ENCODE data around the gene ZMYM4.

Gene ZMYM4

DNA sequence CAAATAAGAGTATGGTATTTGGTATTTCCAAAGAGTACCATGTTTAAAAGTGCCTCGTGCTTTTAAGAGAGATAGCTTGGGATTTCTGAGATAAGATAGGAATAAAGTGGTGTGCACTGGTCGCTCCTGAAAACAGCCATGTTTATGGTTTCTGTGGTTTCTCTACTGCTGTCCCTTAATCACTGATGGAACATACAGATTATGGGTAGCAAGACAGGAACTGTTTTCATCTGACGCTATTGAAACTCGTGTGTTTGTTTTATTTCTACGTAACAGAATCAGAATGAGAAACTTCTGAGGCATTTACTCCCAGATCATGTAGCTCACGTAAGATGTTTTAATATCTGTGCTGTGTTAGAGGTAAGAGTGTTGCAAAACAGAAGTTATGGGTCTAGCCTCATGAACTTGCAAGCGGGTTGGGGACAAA lies 162.7 kb downstream of the ZMYM4 start:
- Histone ChIP-seq H3K9ac (ENCODE audit: low read depth, low read length) (no peak overlapping the region), H3K27me3 (ENCODE audit: control insufficient read depth, insufficient read depth, low read length) (no peaks in the 10 kb centered on the region), H3K9me3 (ENCODE audit: control insufficient read depth, insufficient read depth, low read length) (no peaks in the 10 kb centered on the region), H3K36me3 (ENCODE audit: control insufficient read depth, insufficient read depth, low read length) (peaks cover 17% of the 10 kb centered on the region), H3K4me3 (ENCODE audit: low read depth, low read length) (no peak overlapping the region), H3K4me1 (ENCODE audit: control insufficient read depth, insufficient read depth, low read length) (no peaks in the 10 kb centered on the region)

GRCh38 chr1:35432231-35432630 lies 163.7 kb downstream of the ZMYM4 start:
- no peaks in the 10 kb centered on the region for H3K4me1 ChIP-seq (ENCODE audit: control insufficient read depth, insufficient read depth, low read length)
- H3K4me3 ChIP-seq (ENCODE audit: low read depth, low read length), result no peak overlapping the region
- peaks cover 26% of the 10 kb centered on the region for H3K36me3 ChIP-seq (ENCODE audit: control insufficient read depth, insufficient read depth, low read length)
- H3K9ac ChIP-seq (ENCODE audit: low read depth, low read length), result no peak overlapping the region
- no peaks in the 10 kb centered on the region for H3K27me3 ChIP-seq (ENCODE audit: control insufficient read depth, insufficient read depth, low read length)
- H3K9me3 ChIP-seq (ENCODE audit: control insufficient read depth, insufficient read depth, low read length), result no peaks in the 10 kb centered on the region

GRCh38 chr1:35433714-35434113 lies 165.2 kb downstream of the ZMYM4 start:
- Histone ChIP-seq H3K4me3 (ENCODE audit: low read depth, low read length) (no peak overlapping the region), H3K36me3 (ENCODE audit: control insufficient read depth, insufficient read depth, low read length) (peaks cover 30% of the 10 kb centered on the region), H3K9ac (ENCODE audit: low read depth, low read length) (no peak overlapping the region), H3K27me3 (ENCODE audit: control insufficient read depth, insufficient read depth, low read length) (no peaks in the 10 kb centered on the region), H3K9me3 (ENCODE audit: control insufficient read depth, insufficient read depth, low read length) (no peaks in the 10 kb centered on the region), H3K4me1 (ENCODE audit: control insufficient read depth, insufficient read depth, low read length) (no peaks in the 10 kb centered on the region)

DNA sequence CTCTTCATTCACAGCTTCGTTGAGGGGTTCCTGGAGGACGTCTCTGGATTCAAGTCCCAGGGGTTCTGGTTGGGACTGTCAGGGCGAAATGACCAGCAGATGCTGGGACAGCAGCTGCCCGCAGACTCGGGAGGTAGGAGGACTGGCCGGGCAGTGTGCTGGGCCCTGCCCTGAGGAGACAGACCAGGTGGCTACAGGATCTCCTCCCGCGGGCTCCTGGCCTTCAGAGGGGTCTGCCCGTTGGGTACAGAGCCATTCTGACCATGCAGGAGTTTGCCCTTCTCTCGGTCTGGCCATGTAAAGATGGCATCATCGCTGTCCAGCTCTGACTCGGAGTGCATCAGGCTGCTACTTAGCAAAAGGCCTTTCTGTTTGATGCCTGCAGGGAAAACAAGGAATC lies 166.2 kb downstream of the ZMYM4 start:
- Histone ChIP-seq H3K9ac (ENCODE audit: low read depth, low read length) (no peak overlapping the region), H3K36me3 (ENCODE audit: control insufficient read depth, insufficient read depth, low read length) (peaks cover 30% of the 10 kb centered on the region), H3K4me3 (ENCODE audit: low read depth, low read length) (no peak overlapping the region), H3K9me3 (ENCODE audit: control insufficient read depth, insufficient read depth, low read length) (no peaks in the 10 kb centered on the region), H3K27me3 (ENCODE audit: control insufficient read depth, insufficient read depth, low read length) (no peaks in the 10 kb centered on the region), H3K4me1 (ENCODE audit: control insufficient read depth, insufficient read depth, low read length) (no peaks in the 10 kb centered on the region)

- H3K9ac ChIP-seq (ENCODE audit: low read depth, low read length), result no peak overlapping the region
- no peak overlapping the region for H3K4me3 ChIP-seq (ENCODE audit: low read depth, low read length)
- no peaks in the 10 kb centered on the region for H3K27me3 ChIP-seq (ENCODE audit: control insufficient read depth, insufficient read depth, low read length)
- peaks cover 37% of the 10 kb centered on the region for H3K36me3 ChIP-seq (ENCODE audit: control insufficient read depth, insufficient read depth, low read length)
- no peaks in the 10 kb centered on the region for H3K4me1 ChIP-seq (ENCODE audit: control insufficient read depth, insufficient read depth, low read length)
- H3K9me3 ChIP-seq (ENCODE audit: control insufficient read depth, insufficient read depth, low read length), result no peaks in the 10 kb centered on the region
These were observed 167.6 kb downstream of the ZMYM4 start for GRCh38 chr1:35436078-35436477.

- Histone ChIP-seq H3K27me3 (ENCODE audit: control insufficient read depth, insufficient read depth, low read length) (no peaks in the 10 kb centered on the region), H3K9me3 (ENCODE audit: control insufficient read depth, insufficient read depth, low read length) (no peaks in the 10 kb centered on the region), H3K4me3 (ENCODE audit: low read depth, low read length) (no peak overlapping the region), H3K4me1 (ENCODE audit: control insufficient read depth, insufficient read depth, low read length) (no peaks in the 10 kb centered on the region), H3K36me3 (ENCODE audit: control insufficient read depth, insufficient read depth, low read length) (peaks cover 42% of the 10 kb centered on the region), H3K9ac (ENCODE audit: low read depth, low read length) (no peak overlapping the region)
These were observed 168.7 kb downstream of the ZMYM4 start for GRCh38 chr1:35437200-35437599.

- Histone ChIP-seq H3K4me3 (ENCODE audit: low read depth, low read length) (no peak overlapping the region), H3K4me1 (ENCODE audit: control insufficient read depth, insufficient read depth, low read length) (no peaks in the 10 kb centered on the region), H3K9me3 (ENCODE audit: control insufficient read depth, insufficient read depth, low read length) (no peaks in the 10 kb centered on the region), H3K27me3 (ENCODE audit: control insufficient read depth, insufficient read depth, low read length) (no peaks in the 10 kb centered on the region), H3K36me3 (ENCODE audit: control insufficient read depth, insufficient read depth, low read length) (peaks cover 42% of the 10 kb centered on the region), H3K9ac (ENCODE audit: low read depth, low read length) (no peak overlapping the region)
These were observed 171.1 kb downstream of the ZMYM4 start for GRCh38 chr1:35439626-35440025.

- H3K9ac ChIP-seq (ENCODE audit: low read depth, low read length), result no peak overlapping the region
- H3K4me3 ChIP-seq (ENCODE audit: low read depth, low read length), result no peak overlapping the region
- peaks cover 26% of the 10 kb centered on the region for H3K36me3 ChIP-seq (ENCODE audit: control insufficient read depth, insufficient read depth, low read length)
- no peaks in the 10 kb centered on the region for H3K9me3 ChIP-seq (ENCODE audit: control insufficient read depth, insufficient read depth, low read length)
- no peaks in the 10 kb centered on the region for H3K27me3 ChIP-seq (ENCODE audit: control insufficient read depth, insufficient read depth, low read length)
- H3K4me1 ChIP-seq (ENCODE audit: control insufficient read depth, insufficient read depth, low read length), result no peaks in the 10 kb centered on the region
These were observed 173.5 kb downstream of the ZMYM4 start for GRCh38 chr1:35441926-35442579.

DNA sequence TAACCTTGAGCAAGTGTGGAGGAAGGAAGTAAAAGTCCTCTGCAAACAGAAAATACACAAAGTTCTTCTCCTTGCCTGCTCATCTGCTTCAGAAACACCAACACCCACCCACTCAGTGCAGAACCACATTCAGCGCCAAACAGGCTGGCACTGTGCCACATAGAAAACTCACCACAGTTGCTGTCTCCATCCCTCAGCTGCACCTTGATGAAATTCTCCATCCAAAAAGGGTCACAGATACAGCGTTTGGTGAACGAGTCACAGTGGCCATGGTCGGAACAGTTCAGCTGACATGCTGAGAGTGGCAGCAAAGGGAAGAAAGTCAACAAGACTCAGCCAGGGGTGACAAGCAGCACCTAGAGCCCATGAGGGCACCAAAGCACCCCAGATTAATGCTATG lies 174.2 kb downstream of the ZMYM4 start:
- peaks cover 23% of the 10 kb centered on the region for H3K36me3 ChIP-seq (ENCODE audit: control insufficient read depth, insufficient read depth, low read length)
- H3K4me3 ChIP-seq (ENCODE audit: low read depth, low read length), result no peak overlapping the region
- no peaks in the 10 kb centered on the region for H3K27me3 ChIP-seq (ENCODE audit: control insufficient read depth, insufficient read depth, low read length)
- no peaks in the 10 kb centered on the region for H3K4me1 ChIP-seq (ENCODE audit: control insufficient read depth, insufficient read depth, low read length)
- H3K9ac ChIP-seq (ENCODE audit: low read depth, low read length), result no peak overlapping the region
- no peaks in the 10 kb centered on the region for H3K9me3 ChIP-seq (ENCODE audit: control insufficient read depth, insufficient read depth, low read length)

GRCh38 chr1:35443768-35444518 lies 175.4 kb downstream of the ZMYM4 start:
- no peaks in the 10 kb centered on the region for H3K9me3 ChIP-seq (ENCODE audit: control insufficient read depth, insufficient read depth, low read length)
- no peaks in the 10 kb centered on the region for H3K4me1 ChIP-seq (ENCODE audit: control insufficient read depth, insufficient read depth, low read length)
- H3K27me3 ChIP-seq (ENCODE audit: control insufficient read depth, insufficient read depth, low read length), result no peaks in the 10 kb centered on the region
- peaks cover 23% of the 10 kb centered on the region for H3K36me3 ChIP-seq (ENCODE audit: control insufficient read depth, insufficient read depth, low read length)
- no peak overlapping the region for H3K4me3 ChIP-seq (ENCODE audit: low read depth, low read length)
- no peak overlapping the region for H3K9ac ChIP-seq (ENCODE audit: low read depth, low read length)

DNA sequence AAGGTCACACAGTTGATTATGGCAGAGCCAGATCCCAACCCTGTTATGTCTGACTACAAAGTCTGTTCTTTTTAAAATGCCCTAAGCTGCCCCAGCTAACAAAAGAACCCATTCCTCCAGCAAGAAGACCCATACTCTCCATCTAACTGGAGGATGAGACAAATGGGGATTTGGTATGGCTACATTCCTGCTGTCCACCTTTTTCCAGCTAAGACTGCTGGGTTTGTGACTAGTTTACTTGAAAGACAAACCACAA lies 175.9 kb downstream of the ZMYM4 start:
- H3K9ac ChIP-seq (ENCODE audit: low read depth, low read length), result no peak overlapping the region
- no peaks in the 10 kb centered on the region for H3K27me3 ChIP-seq (ENCODE audit: control insufficient read depth, insufficient read depth, low read length)
- H3K4me3 ChIP-seq (ENCODE audit: low read depth, low read length), result no peak overlapping the region
- no peaks in the 10 kb centered on the region for H3K4me1 ChIP-seq (ENCODE audit: control insufficient read depth, insufficient read depth, low read length)
- peaks cover 25% of the 10 kb centered on the region for H3K36me3 ChIP-seq (ENCODE audit: control insufficient read depth, insufficient read depth, low read length)
- no peaks in the 10 kb centered on the region for H3K9me3 ChIP-seq (ENCODE audit: control insufficient read depth, insufficient read depth, low read length)

DNA sequence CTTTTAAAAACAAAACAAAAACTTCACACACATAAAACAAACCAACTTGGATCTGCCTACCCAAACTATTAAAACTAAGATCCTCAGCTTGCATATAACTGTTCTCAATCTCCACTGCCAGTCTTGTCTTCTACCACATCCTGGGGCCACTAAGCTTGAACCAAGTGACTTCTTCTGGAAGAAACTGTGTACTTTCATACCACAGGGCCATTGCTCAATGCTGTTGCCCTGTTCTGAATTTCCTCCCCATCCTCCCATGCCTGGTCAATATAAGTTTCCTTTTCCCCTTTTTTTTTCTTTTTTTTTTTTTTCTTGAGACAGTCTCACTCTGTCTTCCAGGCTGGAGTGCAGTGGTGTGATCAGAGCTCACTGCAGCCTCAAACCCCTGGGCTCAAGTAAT lies 178.8 kb downstream of the ZMYM4 start:
- Histone ChIP-seq H3K27me3 (ENCODE audit: control insufficient read depth, insufficient read depth, low read length) (no peaks in the 10 kb centered on the region), H3K9ac (ENCODE audit: low read depth, low read length) (no peak overlapping the region), H3K9me3 (ENCODE audit: control insufficient read depth, insufficient read depth, low read length) (no peaks in the 10 kb centered on the region), H3K4me3 (ENCODE audit: low read depth, low read length) (no peak overlapping the region), H3K4me1 (ENCODE audit: control insufficient read depth, insufficient read depth, low read length) (no peaks in the 10 kb centered on the region), H3K36me3 (ENCODE audit: control insufficient read depth, insufficient read depth, low read length) (peaks cover 17% of the 10 kb centered on the region)

Measured in iPS-15b (cell line).